ENCODE data around the gene CP. TPM values are rescaled to one million over a fixed set of nuclear protein-coding genes. Genes with fewer than 3 reads are reported as not detected.

CP gene
- total and polyA plus RNA-seq, 9 of the 15 experiments (the other 6 are each of a cell fraction or from before 2014, with no cell fraction given) = 0.30 to 0.75 TPM; not detected in 7

DNA sequence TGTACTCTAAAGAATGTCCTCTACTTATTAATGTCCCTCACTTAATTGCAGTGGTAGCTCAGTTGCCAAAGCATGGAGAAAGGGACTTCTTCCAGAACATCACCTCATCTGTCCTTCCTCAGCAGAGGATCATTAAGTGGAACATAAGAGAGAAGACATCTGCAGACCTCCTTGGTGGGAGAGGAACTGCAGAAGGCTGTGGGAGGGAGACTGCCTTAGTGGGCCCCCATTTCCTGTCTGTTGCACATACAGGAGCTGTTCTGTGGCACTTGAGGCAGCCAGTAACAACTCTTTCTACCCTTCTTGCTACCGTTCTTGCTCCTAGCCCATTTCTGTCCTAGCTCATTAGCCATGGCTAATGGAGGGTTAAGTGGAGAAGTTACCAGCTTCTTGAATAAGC, 58.6 kb downstream of the CP start:
- peaks cover 6% of the 10 kb centered on the region; the same call in 1 of the 3 replicates for H3K36me3 ChIP-seq (ENCODE audit: control insufficient read depth, insufficient read depth, low read length)
- H3K4me2 ChIP-seq (ENCODE audit: insufficient read depth, low read length) = no peak overlapping the region
- TF ChIP-seq, protein P1, sequence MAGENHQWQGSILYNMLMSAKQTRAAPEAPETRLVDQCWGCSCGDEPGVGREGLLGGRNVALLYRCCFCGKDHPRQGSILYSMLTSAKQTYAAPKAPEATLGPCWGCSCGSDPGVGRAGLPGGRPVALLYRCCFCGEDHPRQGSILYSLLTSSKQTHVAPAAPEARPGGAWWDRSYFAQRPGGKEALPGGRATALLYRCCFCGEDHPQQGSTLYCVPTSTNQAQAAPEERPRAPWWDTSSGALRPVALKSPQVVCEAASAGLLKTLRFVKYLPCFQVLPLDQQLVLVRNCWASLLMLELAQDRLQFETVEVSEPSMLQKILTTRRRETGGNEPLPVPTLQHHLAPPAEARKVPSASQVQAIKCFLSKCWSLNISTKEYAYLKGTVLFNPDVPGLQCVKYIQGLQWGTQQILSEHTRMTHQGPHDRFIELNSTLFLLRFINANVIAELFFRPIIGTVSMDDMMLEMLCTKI (IDR thresholded peaks at IDR 0.05; ENCODE audit: partially characterized antibody) = no peak
- TF ChIP-seq RBM39 (optimal IDR thresholded peaks at IDR 0.05; ENCODE audit: low read depth, low read length) (no peak), CTBP1 (IDR thresholded peaks at IDR 0.05; ENCODE audit: borderline replicate concordance) (no peak), EZH2 (IDR thresholded peaks at IDR 0.05; ENCODE audit: borderline replicate concordance, low read depth, low read length) (no peak), TCFL5 (CRISPR knock-in tag; conservative IDR thresholded peaks at IDR 0.05) (no peak)
- no peak overlapping the region for H3K4me3 ChIP-seq
- BruUV-seq (replicated peaks) = no TSS peak
- FAIRE-seq = no peak
- DNase-seq (ENCODE audit: extremely low read depth in 1 of 4, low spot score in 3 of 4) = no peak
- in situ Hi-C loops (cut with MboI) (no loop called here), intact Hi-C loops (cut with micrococcal nuclease) (no loop called here)
- WGBS (ENCODE audit: insufficient coverage, low coverage, missing lambda C conversion rate) = 22% methylated on average over 1 of the region's 1 CpG
- H2AFZ ChIP-seq (ENCODE audit: low read depth, low read length) = no peak overlapping the region
- ChIA-PET POLR2A (no interaction called here), CTCF (ENCODE audit: low intra/inter-chr PET ratio) (no interaction called here)
- no peaks in the 10 kb centered on the region for H3K4me1 ChIP-seq (replicated peaks in 1 of 2; ENCODE audit: control insufficient read depth in 2 of 2, insufficient read depth in 2 of 2, low read length in 2 of 2)
- H3K27ac ChIP-seq (ENCODE audit: extremely low read depth, low read depth, low read length) = no peak overlapping the region
- H3K9me3 ChIP-seq (replicated peaks; ENCODE audit: control insufficient read depth, insufficient read depth, low read depth, low read length) = no peaks in the 10 kb centered on the region
- no peaks in the 10 kb centered on the region for H4K20me1 ChIP-seq (replicated peaks; ENCODE audit: control insufficient read depth, insufficient read depth, low read length)
- H3K9ac ChIP-seq (ENCODE audit: insufficient read depth in 1 of 2, low read depth in 2 of 2, low read length in 2 of 2) = no peak overlapping the region
- ATAC-seq = no peak
- no peaks in the 10 kb centered on the region for H3K27me3 ChIP-seq (ENCODE audit: control insufficient read depth in 2 of 2, insufficient read depth in 2 of 2, low read length in 2 of 2)
- no peaks in the 10 kb centered on the region for H3K9me1 ChIP-seq (ENCODE audit: control insufficient read depth, insufficient read depth, low read length)
- no peaks in the 10 kb centered on the region for H3K79me2 ChIP-seq (ENCODE audit: control insufficient read depth, insufficient read depth, low read length)

DNA sequence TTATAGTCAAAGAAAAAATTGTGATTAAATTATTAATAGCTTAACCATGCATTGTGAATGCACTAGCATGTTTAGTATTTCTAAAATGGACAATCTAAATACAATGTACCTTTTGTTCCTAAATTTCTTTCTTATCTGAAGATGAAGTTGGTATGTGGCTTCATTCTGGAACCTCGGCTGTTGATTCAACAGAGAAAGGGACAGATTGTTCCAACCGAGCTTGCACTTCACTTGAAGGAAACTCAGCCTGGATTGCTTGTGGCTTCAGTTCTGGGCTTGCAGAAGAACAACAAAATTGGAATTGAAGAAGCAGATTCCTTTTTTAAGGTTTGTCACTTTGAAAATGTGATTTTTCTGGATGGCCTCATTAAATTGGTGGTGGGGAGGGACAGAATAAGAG, 59.6 kb downstream of the CP start:
- no peaks in the 10 kb centered on the region for H3K27me3 ChIP-seq (ENCODE audit: control insufficient read depth in 2 of 2, insufficient read depth in 2 of 2, low read length in 2 of 2)
- intact Hi-C loops (cut with micrococcal nuclease) = no loop called here
- no peak overlapping the region for H3K4me3 ChIP-seq
- H2AFZ ChIP-seq (ENCODE audit: low read depth, low read length) = no peak overlapping the region
- H3K79me2 ChIP-seq (ENCODE audit: control insufficient read depth, insufficient read depth, low read length) = no peaks in the 10 kb centered on the region
- H3K4me2 ChIP-seq (ENCODE audit: insufficient read depth, low read length) = no peak overlapping the region
- ChIA-PET CTCF (ENCODE audit: low intra/inter-chr PET ratio) (no interaction called here), POLR2A (interaction anchor here (1.4 kb wide), 1 partner anchor 18 kb away, joined by 3 read pairs; no protein-coding TSS in a partner anchor)
- in situ Hi-C loops (cut with MboI) = no loop called here
- no peak overlapping the region for H3K27ac ChIP-seq (ENCODE audit: extremely low read depth, low read depth, low read length)
- no peaks in the 10 kb centered on the region for H3K9me3 ChIP-seq (replicated peaks; ENCODE audit: control insufficient read depth, insufficient read depth, low read depth, low read length)
- H3K36me3 ChIP-seq (ENCODE audit: control insufficient read depth, insufficient read depth, low read length) = peaks cover 13% of the 10 kb centered on the region; the same call in 1 of the 3 replicates
- H3K4me1 ChIP-seq (replicated peaks in 1 of 2; ENCODE audit: control insufficient read depth in 2 of 2, insufficient read depth in 2 of 2, low read length in 2 of 2) = no peaks in the 10 kb centered on the region
- no peaks in the 10 kb centered on the region for H3K9me1 ChIP-seq (ENCODE audit: control insufficient read depth, insufficient read depth, low read length)
- DNase-seq (ENCODE audit: extremely low read depth in 1 of 4, low spot score in 3 of 4) (no peak), ATAC-seq (no peak), FAIRE-seq (no peak)
- H4K20me1 ChIP-seq (replicated peaks; ENCODE audit: control insufficient read depth, insufficient read depth, low read length) = no peaks in the 10 kb centered on the region
- WGBS (ENCODE audit: insufficient coverage, low coverage, missing lambda C conversion rate) = 66% methylated on average over 2 of the region's 2 CpGs
- TF ChIP-seq ZNF695 (CRISPR knock-in tag; IDR thresholded peaks at IDR 0.05) = no peak
- TF ChIP-seq, protein P2, sequence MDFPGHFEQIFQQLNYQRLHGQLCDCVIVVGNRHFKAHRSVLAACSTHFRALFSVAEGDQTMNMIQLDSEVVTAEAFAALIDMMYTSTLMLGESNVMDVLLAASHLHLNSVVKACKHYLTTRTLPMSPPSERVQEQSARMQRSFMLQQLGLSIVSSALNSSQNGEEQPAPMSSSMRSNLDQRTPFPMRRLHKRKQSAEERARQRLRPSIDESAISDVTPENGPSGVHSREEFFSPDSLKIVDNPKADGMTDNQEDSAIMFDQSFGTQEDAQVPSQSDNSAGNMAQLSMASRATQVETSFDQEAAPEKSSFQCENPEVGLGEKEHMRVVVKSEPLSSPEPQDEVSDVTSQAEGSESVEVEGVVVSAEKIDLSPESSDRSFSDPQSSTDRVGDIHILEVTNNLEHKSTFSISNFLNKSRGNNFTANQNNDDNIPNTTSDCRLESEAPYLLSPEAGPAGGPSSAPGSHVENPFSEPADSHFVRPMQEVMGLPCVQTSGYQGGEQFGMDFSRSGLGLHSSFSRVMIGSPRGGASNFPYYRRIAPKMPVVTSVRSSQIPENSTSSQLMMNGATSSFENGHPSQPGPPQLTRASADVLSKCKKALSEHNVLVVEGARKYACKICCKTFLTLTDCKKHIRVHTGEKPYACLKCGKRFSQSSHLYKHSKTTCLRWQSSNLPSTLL (IDR thresholded peaks at IDR 0.05) = no peak
- no peak for TF ChIP-seq ZNF121 (CRISPR knock-in tag; conservative IDR thresholded peaks at IDR 0.05)
- no peak for TF ChIP-seq ARID1B (IDR thresholded peaks at IDR 0.05)
- no peak for TF ChIP-seq SIX5 (IDR thresholded peaks at IDR 0.05; ENCODE audit: borderline replicate concordance in 1 of 2, insufficient read depth in 1 of 2, low read depth in 1 of 2, low read length in 2 of 2)
- TF ChIP-seq TFAM (CRISPR knock-in tag; conservative IDR thresholded peaks at IDR 0.05) = no peak
- no peak overlapping the region for H3K9ac ChIP-seq (ENCODE audit: insufficient read depth in 1 of 2, low read depth in 2 of 2, low read length in 2 of 2)
- BruUV-seq (replicated peaks) = no TSS peak
